KOPT-K1 (cell line): ENCODE results near the gene TMEM63C.

Experiments used
- H3K27ac ChIP-seq: fragments of 200-600 bp; sonication (generic); 2 replicates; pipeline ENCODE4 v1.5.1; 2016; ENCODE audit warnings: antibody characterized with exemption, mild to moderate bottlenecking, low read depth, low read length; ENCODE audit not compliant: poor library complexity, severe bottlenecking
- H3K36me3 ChIP-seq: fragments of 200-600 bp; sonication (generic); 2 replicates; pipeline ENCODE4 v1.5.1; 2017; ENCODE audit warnings: antibody characterized with exemption, mild to moderate bottlenecking, low read length, moderate library complexity; ENCODE audit not compliant: insufficient read depth
- H3K9me3 ChIP-seq: fragments of 200-600 bp; sonication (generic); 2 replicates; pipeline ENCODE4 v1.5.1; 2017; ENCODE audit warnings: antibody characterized with exemption, low read length, mild to moderate bottlenecking; ENCODE audit not compliant: insufficient read depth, poor library complexity, severe bottlenecking

TMEM63C gene

DNA sequence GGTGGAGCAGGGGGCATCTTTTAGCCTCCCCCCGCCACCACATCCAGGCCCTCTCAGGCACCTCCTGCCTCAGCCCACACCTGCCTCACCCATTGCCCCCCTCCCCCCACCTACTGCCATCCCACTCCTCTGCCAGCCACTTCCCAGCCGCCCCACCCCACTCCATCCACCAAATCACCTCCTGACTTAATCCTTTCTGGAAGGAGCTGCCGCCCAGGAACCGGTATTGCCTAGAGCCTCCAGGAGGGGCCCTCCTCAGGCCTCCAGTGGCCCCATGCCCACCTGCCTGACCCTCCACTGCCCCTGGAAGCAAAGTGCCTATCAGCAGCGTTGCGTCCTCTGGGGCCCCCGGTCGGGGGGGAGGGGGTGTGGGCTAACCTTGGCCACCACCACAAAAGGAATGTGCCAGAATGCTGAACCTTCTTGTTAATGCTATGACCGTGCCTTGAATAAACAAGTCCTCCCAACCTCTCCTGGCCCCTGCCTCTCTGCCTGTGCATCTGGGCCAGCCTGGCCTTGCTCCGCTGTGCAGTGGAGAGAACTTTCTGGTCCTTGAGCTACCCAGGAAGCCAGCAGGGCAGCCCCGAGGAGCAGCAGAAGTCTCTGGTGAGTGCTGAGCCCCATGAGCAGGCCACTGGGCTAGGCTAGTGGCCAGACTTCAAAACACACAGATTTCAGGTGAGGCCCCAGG is 77.6 kb downstream of the TMEM63C start:
- no peaks in the 10 kb centered on the region for H3K36me3 ChIP-seq
- H3K9me3 ChIP-seq = no peaks in the 10 kb centered on the region
- H3K27ac ChIP-seq = no peak overlapping the region

DNA sequence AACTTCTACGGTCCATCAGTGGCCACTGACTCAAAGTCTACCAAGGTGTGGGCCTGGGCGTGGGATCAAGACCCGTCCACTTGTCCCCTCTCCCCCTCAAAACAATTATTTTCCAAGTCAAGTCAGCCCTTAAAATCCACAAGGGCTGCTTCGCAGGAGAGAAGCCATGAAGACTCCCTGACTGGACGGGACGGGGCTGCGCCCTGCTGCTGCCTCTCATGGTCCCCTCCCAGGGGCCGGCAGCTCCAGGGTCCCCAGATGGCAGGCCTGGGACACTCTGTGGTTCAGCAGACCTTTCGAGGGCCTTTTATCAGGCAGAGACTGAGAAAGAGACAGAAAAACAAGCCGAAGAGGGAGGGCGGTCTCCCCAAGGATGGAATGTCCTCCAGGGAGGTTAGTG is 78.6 kb downstream of the TMEM63C start:
- Histone ChIP-seq H3K27ac (no peak overlapping the region), H3K9me3 (no peaks in the 10 kb centered on the region), H3K36me3 (no peaks in the 10 kb centered on the region)

DNA sequence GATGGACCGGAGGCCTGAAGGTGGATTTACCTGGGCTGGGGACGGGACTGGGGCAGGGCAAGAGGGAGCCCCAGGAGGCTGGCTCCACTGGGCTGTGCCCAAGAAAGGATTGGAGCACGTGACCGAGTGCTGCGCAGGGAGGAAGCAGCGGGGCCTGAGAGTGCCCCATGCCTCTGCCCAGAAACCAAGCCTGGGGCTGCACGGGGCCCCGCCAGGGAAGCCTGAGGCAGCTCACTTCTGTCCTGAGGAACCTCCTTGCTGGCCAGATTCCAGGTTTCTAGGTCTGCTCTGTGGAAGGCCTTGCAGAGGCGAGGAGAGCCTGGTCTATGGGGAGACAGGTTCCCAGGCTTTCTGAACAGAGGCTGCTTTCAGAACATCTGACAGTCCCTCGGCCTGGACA is 79.0 kb downstream of the TMEM63C start:
- Histone ChIP-seq H3K27ac (no peak overlapping the region), H3K36me3 (no peaks in the 10 kb centered on the region), H3K9me3 (no peaks in the 10 kb centered on the region)

DNA sequence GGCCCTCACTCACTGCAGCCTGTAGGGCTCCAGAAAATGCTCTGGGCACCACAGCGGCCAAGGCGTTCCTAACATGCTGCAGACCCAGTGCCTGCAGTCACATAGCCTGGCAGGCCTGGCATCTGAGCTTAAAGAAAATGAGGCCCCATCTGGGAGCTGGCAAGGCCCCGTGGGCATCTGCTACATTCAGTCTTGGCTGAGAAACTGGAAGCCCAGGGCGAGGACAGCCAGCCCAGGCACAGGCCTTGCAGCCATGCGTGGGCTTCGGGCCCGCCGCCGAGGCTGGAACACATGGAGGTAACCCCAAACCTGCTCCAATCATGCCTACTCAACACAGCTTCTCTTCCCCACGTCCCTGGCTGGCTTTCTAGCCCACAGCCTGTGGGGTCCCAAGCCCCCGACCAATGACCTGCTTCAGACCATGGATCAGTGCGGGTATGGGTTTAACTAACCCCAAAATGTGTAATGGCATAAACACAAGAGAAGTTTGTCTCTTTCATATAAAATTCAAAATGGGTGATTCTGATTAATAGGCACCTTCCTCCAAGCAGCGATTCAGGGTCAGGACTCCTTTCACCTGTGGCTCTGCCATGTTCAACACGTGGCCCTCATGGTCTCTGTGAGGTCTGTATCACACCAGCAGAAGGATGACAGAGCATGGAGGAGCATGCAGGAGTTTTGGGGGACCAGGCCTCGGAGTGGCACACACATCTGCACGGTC is 83.0 kb downstream of the TMEM63C start:
- H3K27ac ChIP-seq = no peak overlapping the region
- H3K9me3 ChIP-seq = peaks cover 9% of the 10 kb centered on the region
- H3K36me3 ChIP-seq = no peaks in the 10 kb centered on the region

DNA sequence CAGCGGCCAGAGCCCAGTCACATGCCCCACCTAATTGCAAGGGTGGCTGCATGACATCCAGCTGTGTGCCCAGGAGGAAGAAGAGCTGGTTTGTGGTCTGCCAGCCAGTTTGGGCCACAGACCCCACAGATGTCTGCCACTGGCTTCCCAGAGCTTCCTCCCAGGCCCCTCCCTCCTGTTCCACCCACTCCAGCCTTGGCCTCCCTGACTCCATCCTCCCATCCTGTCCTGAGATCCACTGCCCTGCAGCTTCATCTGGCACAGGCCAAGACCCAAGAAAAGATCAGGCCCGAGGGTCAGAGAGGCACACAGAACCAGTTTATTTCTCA is 83.6 kb downstream of the TMEM63C start:
- Histone ChIP-seq H3K27ac (no peak overlapping the region), H3K36me3 (no peaks in the 10 kb centered on the region)

DNA sequence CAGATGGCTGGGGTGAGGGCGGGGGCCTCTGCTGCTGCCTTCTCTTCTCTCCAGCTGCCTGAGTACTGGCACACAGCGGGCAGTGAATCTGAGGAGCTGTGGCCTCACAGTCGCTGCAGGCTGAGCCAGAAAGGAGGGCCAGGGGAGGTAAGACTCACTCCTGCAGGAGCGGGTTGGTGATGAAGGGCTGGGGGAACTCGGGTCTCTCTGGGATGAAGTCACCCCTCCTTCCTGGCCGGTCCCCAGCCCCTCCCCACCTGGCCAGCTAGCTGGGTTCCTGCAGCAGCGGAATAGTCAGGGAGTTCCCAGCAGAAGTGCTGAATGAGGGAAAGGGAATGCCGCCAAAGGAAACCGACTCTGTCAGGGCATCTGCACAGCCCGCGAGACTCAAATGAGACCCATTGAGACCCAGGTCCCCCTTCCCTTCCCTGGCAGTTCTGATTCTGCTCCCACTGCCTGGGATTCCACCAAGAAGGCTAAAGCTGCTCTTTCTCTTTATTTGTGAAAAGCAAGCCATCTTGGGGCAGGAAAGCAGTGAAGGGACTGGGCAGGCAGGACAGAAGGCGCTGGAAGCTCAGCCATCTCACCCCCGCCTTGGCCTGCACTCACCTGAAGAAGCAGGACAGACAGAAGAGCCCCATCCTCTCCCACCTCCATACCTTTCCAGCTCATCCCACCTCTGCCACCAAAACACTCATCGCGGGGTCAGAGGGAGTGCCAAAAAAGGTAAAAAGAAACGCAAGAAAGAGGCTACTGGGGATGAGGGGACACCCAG is 84.2 kb downstream of the TMEM63C start:
- Histone ChIP-seq H3K36me3 (no peaks in the 10 kb centered on the region), H3K9me3 (peaks cover 9% of the 10 kb centered on the region), H3K27ac (no peak overlapping the region)

More for the DNA sequence above, 83.6 kb downstream of the TMEM63C start:
- peaks cover 9% of the 10 kb centered on the region for H3K9me3 ChIP-seq

DNA sequence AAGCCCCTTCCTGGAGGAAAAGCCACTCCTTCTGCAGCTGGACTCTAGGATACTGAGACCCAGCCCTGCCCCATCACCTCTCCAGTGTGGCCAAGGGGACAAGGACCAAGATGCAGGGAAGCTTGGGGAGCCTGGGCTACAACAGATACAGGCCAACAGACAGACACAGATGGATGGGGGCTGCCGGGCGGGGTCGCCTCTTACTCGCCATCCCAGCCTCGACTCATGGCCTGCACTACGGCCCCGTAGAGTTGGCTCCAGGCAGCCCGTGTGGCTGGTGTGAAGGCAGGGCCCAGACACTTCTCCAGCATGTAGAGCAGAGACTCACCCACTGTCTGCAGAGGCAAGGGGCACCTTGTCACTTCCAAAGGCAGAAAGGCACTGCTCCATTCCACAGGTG is 84.7 kb downstream of the TMEM63C start:
- Histone ChIP-seq H3K9me3 (peaks cover 9% of the 10 kb centered on the region), H3K36me3 (no peaks in the 10 kb centered on the region), H3K27ac (no peak overlapping the region)

DNA sequence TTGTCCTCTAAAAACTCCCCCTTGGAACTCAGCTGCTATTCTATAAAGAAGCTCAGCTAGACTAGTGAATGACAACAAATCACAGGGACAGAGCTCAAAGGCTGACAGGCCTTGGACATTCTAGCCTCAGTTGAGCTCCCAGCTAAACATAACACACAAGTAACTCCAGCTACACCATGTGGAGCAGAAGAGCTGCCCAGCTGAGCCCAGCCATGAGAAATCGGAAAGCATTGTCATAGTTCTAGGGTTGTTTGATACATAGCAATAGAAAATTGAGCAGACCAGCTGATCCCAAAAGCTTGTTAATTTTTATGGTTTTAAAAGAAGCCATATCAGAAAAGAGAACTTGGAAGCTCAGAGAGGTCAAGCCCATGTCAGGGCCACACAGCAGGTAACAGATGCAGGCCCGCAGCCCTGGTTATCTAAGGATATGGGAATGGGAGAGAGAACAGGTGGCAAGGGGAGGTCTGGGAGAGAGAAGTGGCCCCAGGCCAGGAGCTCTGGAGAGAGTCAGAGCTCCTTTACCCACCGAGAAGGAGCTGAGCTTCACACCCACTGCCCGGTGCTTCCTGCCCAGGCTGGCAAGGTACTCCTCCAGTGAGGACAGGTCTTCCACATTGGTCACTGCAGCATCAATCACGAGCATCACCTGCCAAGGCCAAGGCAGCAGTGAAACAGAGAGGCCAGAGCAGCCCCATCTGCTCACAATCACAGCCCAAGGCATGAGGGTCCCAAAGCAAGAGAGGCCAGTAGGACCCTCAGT is 86.5 kb downstream of the TMEM63C start:
- Histone ChIP-seq H3K9me3 (peaks cover 9% of the 10 kb centered on the region), H3K27ac (no peak overlapping the region), H3K36me3 (no peaks in the 10 kb centered on the region)

DNA sequence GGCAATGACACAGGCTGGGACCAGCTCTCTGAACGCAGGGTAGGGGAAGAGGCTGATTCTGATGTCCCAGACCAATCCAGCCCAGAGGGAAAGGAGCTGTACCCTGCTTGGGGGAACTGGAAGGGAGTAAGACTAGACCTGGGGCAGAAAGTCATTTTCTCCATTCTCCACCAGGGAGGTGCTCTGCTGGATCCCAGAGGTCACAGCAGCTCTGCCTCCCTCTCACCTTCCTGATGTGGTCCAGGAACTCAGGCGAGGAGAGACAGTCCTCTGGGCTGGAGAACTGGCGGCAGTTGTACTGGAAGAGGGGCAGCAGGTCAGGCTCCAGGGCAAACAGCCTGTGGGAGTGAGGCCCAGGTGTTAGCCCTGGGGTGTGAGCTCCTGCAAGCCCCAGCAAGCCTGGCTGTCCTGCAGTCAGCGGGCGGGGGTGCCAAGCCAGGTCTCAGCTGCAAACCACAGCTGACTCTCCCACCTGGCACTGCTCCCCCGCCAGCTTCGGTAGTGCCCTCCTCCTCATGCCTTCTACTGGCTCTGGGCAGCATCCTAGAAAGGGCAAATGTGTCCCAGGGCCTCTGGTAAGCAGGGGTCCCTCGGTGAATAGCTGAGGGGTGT is 87.5 kb downstream of the TMEM63C start:
- no peaks in the 10 kb centered on the region for H3K36me3 ChIP-seq
- no peak overlapping the region for H3K27ac ChIP-seq
- peaks cover 9% of the 10 kb centered on the region for H3K9me3 ChIP-seq

DNA sequence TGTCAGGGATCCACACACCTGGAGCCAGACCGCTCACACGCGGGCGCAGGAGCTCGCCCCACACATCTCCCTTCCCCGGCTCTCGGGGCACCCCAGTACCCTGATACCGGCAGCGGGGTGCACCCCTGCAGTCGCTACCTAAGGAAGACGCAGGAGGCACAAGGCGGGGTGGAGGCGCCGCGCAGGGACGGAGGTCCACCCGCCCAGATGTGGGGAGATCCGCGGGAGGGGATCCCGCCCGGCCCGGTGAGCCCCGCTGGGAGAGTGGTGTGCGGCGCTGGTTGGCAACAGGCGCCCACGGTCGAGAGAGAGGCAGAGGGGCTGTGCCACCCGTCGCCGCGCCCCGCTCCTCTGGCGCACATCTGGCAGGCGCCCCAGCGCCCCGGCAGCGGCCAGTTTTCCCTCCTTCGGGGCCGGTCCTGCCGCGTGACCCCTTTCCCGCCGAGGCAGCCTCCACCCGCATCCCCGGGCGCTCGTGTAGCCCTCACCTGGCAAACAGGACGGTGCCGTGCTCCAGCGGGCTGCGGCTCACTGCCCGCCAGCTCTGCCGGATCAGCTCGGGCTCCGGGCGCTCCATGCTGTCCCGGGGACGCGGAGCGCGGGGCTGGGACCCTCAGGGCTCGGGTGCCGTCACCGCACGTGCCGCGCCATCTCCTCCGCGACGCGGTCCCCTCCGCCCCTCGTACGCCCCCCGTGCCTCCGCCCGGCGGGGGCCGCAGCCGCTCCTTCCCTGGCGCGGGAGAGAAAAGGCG is 88.9 kb downstream of the TMEM63C start:
- H3K27ac ChIP-seq = no peak overlapping the region
- H3K36me3 ChIP-seq = no peaks in the 10 kb centered on the region
- H3K9me3 ChIP-seq = peaks cover 9% of the 10 kb centered on the region

DNA sequence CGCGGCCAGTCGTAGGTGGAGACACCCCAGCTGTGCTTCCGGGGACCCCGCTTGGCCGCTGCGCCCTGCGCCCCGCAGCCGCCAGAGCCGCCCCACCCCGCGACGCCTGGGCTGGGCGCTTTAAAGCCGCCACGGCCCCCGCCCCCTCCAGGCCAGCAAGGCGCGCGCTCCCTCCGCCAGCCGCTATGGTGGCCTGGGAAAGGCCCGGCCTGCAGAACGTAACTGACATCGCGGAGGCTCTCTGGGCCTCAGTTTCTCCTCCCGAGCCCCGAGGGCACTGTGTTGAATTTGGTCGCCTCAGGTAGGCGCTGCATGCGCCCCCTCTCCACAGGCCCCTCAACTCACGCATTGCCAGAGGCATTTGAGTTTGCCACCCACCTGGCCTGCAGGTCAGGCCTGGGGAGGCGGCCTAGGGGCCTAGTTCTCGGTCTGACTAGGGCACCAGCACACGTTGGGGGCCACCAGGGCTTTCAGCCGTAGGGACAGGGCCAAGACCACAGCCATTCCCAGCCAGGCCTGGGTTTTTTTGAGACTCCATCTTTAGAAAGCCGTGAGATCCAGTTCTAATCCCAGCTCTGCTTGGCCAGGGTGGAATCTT is 89.6 kb downstream of the TMEM63C start, which contains the start of gene NGB:
TSS of gene NGB (minus strand) at position 94 of the 598 bp plus-strand sequence. CDS start 269 bp downstream, outside the sequence.
- no peaks in the 10 kb centered on the region for H3K36me3 ChIP-seq
- H3K27ac ChIP-seq = no peak within 1 kb of the TSS
- H3K9me3 ChIP-seq = peaks cover 9% of the 10 kb centered on the region

DNA sequence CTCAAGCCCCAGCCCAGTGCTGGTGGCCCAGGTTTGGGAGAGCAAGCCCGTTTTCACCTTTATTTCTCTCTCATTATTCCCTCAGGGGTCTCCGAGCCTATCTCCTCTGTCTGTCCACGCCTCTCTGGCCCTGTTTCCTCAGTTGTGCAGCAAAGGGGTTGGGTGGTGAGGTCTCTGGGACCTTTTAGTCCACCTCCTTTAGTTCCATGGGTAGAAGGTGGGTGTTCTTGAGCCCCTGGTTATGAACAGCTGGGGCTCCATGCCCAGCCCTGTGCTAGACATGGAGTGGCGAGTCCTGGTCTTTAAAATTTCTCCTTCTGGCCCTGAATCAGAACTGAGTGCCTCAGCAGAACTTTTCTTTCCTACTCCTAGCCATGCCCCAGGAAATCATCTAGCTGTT is 90.7 kb downstream of the TMEM63C start:
- no peaks in the 10 kb centered on the region for H3K36me3 ChIP-seq
- H3K9me3 ChIP-seq = peaks cover 9% of the 10 kb centered on the region
- H3K27ac ChIP-seq = no peak overlapping the region

DNA sequence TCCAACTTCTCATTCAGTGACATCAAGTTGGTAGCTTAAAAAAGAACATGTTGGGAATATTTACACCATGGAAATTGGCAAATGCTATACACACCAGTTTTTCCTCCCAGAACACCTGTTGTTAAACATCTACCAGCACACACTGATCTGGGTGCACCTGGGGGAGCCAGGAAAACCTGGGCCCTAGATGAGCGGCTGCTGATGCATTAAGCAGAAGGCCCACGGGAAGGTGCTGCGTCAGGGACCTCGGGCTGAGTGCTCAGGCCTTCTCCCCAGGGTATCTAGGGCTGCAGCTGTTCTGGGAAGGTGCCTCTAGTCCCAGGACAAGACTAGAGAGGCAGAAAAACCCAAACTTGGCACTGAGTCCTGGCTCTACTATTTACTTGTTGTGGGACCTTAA is 92.2 kb downstream of the TMEM63C start:
- Histone ChIP-seq H3K36me3 (peaks cover 5% of the 10 kb centered on the region; the same call in 1 of the 2 replicates), H3K27ac (no peak overlapping the region), H3K9me3 (no peaks in the 10 kb centered on the region)
